Upper lobe of left lung (tissue), 6 donors: ENCODE data around the gene TIMP2. TPM values are rescaled to one million over a fixed set of nuclear protein-coding genes. Genes with fewer than 3 reads are reported as not detected.

ENCODE experiments used
- ATAC-seq, 2 donors: fragments of 200-7000 bp; cut with Tn5 transposase; one replicate each; pipeline ENCODE4 v1.9.1; 2022; ENCODE audit warnings: mild to moderate bottlenecking in 2 of 2, moderate library complexity in 2 of 2; ENCODE audit not compliant: low FRiP score in 2 of 2
- DNase-seq, 2 donors: peaks; one replicate each; pipeline ENCODE4 v3.0.0-alpha.2; 2019 to 2020
- H3K27ac ChIP-seq, 4 donors: fragments of 200-600 bp; sonication (generic); one replicate each; pipeline ENCODE4 v1.5.1; 2016 to 2019
- H3K27me3 ChIP-seq, 4 donors: fragments of 200-600 bp; sonication (generic); one replicate each; pipeline ENCODE4 v1.5.1; 2017 to 2019
- H3K36me3 ChIP-seq, 4 donors: fragments of 200-600 bp; sonication (generic); one replicate each; pipeline ENCODE4 v1.5.1; 2016 to 2019
- H3K4me1 ChIP-seq, 4 donors: fragments of 200-600 bp; sonication (generic); one replicate each; pipeline ENCODE4 v1.5.1; 2018 to 2019
- H3K4me3 ChIP-seq, 4 donors: fragments of 200-600 bp; sonication (generic); one replicate each; pipeline ENCODE4 v1.5.1; 2017 to 2019; ENCODE audit warnings: mild to moderate bottlenecking in 2 of 4, moderate library complexity in 1 of 4
- H3K9me3 ChIP-seq, 4 donors: fragments of 200-600 bp; sonication (generic); one replicate each; pipeline ENCODE4 v1.5.1; 2018 to 2019
- CTCF ChIP-seq, 6 experiments: fragments of 450-650 bp in 4 of 6; fragments of 200-600 bp in 2 of 6; sonication (generic) in 2 of 6; IDR thresholded peaks; one replicate each; pipeline ENCODE4 v1.5.1; 2016 to 2019; ENCODE audit warnings: antibody characterized with exemption in 6 of 6
- EP300 ChIP-seq, 4 donors: sonication (generic); formaldehyde crosslinking; IDR thresholded peaks; one replicate each; pipeline ENCODE4 v1.5.1; 2017; ENCODE audit warnings: antibody characterized with exemption in 4 of 4, control low read depth in 2 of 4
- POLR2A ChIP-seq, 4 donors: fragments of 450-650 bp; IDR thresholded peaks; one replicate each; pipeline ENCODE4 v1.5.1; 2016 to 2017; ENCODE audit warnings: antibody characterized with exemption in 4 of 4, mild to moderate bottlenecking in 2 of 4
- POLR2AphosphoS5 ChIP-seq, 2 donors: sonication (generic); formaldehyde crosslinking; IDR thresholded peaks; one replicate each; pipeline ENCODE4 v1.5.1; 2017; ENCODE audit warnings: antibody characterized with exemption in 2 of 2
- WGBS, 2 donors: methylation state at CpG; one replicate each; pipeline ENCODE4 v1.1.5; 2017 to 2018; 5-methylcytosine and 5-hydroxymethylcytosine counted together
- total RNA-seq, 6 donors: library from RNA; depleted of rRNA in 4 of 6; stranded (reverse); fragments of >200 nt in 4 of 6; gene quantifications; one replicate each; pipeline versions ENCODE4 v1.1.0 to v1.2.1, GENCODE V29; 2016 to 2021
- donor health status: DM: no; HTN: no; CAD: no; lungs with moderate emphysema.
- donor health status: DM: no; HTN: yes; CAD: no; lungs with severe emphysema.

TIMP2 gene
- total RNA-seq, 6 donors from 2014 or later = 60.8 to 313 (median 145) TPM

GRCh38 chr17:78884876-78885667 lies 40.1 kb downstream of the TIMP2 start:
- 94 to 95% methylated on average over 21 to 24 of the region's 24 CpGs for WGBS, 2 donors
- Histone ChIP-seq H3K4me3 (no peak overlapping the region), H3K27ac (peak overlapping the region; percentile 84 to 91 (median 88)), H3K9me3 (no peaks in the 10 kb centered on the region), H3K36me3 (no peaks in the 10 kb centered on the region), H3K27me3 (no peaks in the 10 kb centered on the region), H3K4me1 (peaks cover 43 to 49% (median 47%) of the 10 kb centered on the region in 4 donors)
- TF ChIP-seq EP300 (IDR thresholded peaks at IDR 0.05) (no peak), CTCF (IDR thresholded peaks at IDR 0.05) (no peak), POLR2A (IDR thresholded peaks at IDR 0.05) (no peak), POLR2AphosphoS5 (IDR thresholded peaks at IDR 0.05) (no peak)
- ATAC-seq (no peak), DNase-seq (no peak)

GRCh38 chr17:78884148-78884825 lies 40.9 kb downstream of the TIMP2 start:
- Histone ChIP-seq H3K4me3 (peak overlapping the region in 2 of 4 donors; percentile 6 to 23), H3K27me3 (no peaks in the 10 kb centered on the region), H3K4me1 (peaks cover 37 to 49% (median 46%) of the 10 kb centered on the region in 4 donors), H3K27ac (peak overlapping the region; percentile 84 to 91 (median 88)), H3K36me3 (no peaks in the 10 kb centered on the region), H3K9me3 (no peaks in the 10 kb centered on the region)
- TF ChIP-seq POLR2A (IDR thresholded peaks at IDR 0.05) (peak in 1 of 4 donors; percentile 10), EP300 (IDR thresholded peaks at IDR 0.05) (no peak)
- no peak for DNase-seq
- WGBS, 2 donors = 64 to 78% methylated on average over 14 to 20 of the region's 20 CpGs
- ATAC-seq = no peak

- Histone ChIP-seq H3K36me3 (no peaks in the 10 kb centered on the region), H3K4me1 (peaks cover 42 to 52% (median 49%) of the 10 kb centered on the region in 4 donors), H3K4me3 (peak overlapping the region in 2 of 4 donors; percentile 6 to 23), H3K9me3 (no peaks in the 10 kb centered on the region), H3K27ac (peak overlapping the region; percentile 84 to 91 (median 88)), H3K27me3 (no peaks in the 10 kb centered on the region)
- 8 to 25% methylated on average over 10 to 18 of the region's 24 CpGs for WGBS, 2 donors
- ATAC-seq = peak; percentile 71 to 78
- peak; percentile 75 to 88 for DNase-seq
- peak in 2 of 6 experiments; percentile 17 to 30 for TF ChIP-seq CTCF (IDR thresholded peaks at IDR 0.05)
- TF ChIP-seq POLR2AphosphoS5 (IDR thresholded peaks at IDR 0.05) = peak; percentile 23 to 40
- TF ChIP-seq EP300 (IDR thresholded peaks at IDR 0.05) = no peak
- peak in 2 of 4 donors; percentile 20 to 68 for TF ChIP-seq POLR2A (IDR thresholded peaks at IDR 0.05)
Observed at GRCh38 chr17:78883533-78884131, 41.6 kb downstream of the TIMP2 start.

- TF ChIP-seq POLR2AphosphoS5 (IDR thresholded peaks at IDR 0.05) = peak; percentile 34 to 88
- no peak for TF ChIP-seq CTCF (IDR thresholded peaks at IDR 0.05)
- H3K4me1 ChIP-seq = peaks cover 42 to 54% (median 49%) of the 10 kb centered on the region in 4 donors
- H3K27ac ChIP-seq = peak overlapping the region; percentile 84 to 91 (median 88)
- DNase-seq (peak in 1 of 2 donors; percentile 87), ATAC-seq (peak; percentile 85)
- H3K36me3 ChIP-seq = no peaks in the 10 kb centered on the region
- 27 to 30% methylated on average over 5 to 10 of the region's 10 CpGs for WGBS, 2 donors
- H3K4me3 ChIP-seq = peak overlapping the region in 2 of 4 donors; percentile 6 to 23
- H3K9me3 ChIP-seq = no peaks in the 10 kb centered on the region
- no peaks in the 10 kb centered on the region for H3K27me3 ChIP-seq
Observed at GRCh38 chr17:78883089-78883532, 42.1 kb downstream of the TIMP2 start.
